NCI-H748 (cell line): ENCODE results near the gene MTMR1.

Source experiments
- DNase-seq: peaks from one replicate; lab custom pipeline; 2025; ENCODE audit not compliant: unreplicated experiment; lab: John Stamatoyannopoulos, UW

MTMR1 gene

DNA sequence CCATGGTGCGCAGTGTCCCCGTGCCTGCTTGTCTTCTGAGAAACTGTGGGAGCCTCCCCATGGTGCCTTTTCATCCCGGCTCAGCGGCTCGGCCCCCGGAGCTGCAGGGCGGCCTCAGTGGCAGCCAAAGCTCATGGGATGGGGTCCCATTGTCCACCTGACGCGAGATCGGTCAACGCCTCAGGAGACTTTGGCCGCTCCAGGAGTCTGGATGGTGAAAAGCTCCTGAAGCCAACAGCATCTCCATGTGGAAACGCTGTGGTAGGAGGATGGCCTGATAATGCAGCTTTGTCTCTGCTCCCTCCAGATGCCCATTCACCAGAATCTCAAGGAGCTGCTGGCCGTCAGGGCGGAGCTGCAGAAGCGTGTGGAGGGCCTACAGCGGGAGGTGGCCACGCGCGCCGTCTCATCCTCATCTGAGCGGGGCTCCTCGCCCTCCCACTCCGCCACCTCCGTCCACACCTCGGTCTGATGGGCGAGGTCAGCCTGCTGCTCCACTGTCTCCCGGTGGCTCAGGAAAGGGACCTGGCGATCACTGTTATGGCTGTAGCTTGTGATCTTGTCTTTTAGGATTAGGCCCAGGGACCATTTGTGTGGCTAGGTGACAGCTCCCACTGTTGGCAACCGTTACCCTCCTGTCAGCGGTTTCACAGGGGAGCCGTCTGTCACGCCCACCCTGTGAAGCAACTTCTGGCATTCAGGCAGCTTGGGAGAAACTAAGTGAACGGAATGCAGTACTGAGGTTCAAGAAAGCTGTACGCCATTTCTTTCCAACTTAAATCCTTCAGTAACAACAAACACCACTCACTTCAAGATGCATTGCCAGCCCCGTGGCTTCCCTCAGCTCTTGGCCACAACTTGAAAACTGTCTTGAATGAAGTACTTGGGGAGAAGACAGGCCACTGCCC is 69.3 kb downstream of the MTMR1 start:
- DNase-seq: no peak

DNA sequence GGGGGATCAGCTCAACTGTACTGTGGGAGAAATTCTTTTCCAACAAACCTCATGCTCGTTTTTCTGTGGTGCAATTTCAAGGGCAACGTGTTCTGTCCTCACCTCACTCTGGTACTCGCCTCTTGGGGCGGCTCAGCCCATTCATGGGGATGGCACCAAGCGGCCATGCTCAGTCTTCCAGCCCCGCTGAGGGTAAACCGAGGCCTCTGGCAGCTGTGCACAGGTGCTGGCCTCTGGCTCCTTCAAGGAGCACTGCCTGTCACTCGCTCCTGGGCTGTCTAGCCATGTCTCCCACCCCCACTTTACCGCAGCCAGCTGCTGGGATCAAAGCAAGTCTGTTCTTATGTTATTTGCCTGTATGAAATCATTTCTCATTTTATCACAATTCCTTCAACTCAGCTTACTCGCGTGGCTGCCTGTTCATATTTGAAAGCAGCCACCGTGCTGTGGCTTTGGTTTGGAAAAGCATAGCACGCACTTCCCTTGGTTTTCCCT is 70.2 kb downstream of the MTMR1 start:
- no peak for DNase-seq

DNA sequence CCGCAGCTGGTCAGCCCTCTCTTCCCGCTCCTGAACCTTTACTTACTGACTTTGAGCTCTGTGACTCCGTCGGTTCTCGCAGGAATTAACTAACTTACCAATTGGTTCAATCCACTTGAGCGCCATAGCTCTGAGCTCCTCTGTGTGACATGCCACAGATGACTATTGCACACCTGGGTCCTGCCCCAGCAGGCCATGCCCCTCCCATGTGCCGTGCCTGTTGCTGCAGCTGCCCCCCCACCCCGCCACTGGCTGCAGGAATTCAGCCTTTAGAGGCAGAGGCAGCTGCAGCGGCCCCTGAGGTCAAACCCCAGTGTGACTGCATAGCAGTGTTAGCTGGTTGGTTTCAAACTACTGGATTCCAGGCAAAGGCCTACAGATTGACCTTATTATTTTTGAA is 70.6 kb downstream of the MTMR1 start:
- no peak for DNase-seq

DNA sequence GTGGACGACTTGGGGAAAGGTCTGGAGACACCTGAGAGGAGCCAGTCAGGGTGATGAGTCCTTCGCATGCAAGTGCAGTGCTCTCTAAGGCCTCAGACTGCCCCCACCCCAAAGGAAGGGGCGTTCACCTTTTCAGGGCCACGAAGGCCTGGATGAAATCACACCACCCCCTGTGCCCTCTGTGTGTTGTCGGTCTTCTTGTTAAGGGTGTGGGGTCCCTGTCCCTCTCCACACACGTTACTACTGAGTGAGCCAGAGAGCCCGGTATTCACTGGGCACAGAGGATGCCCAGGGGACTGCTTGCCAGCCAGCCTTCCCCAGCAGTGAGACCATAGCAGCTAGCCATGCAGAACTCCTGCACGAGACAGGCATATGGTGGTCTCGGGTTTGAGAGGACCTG is 72.0 kb downstream of the MTMR1 start:
- no peak for DNase-seq

DNA sequence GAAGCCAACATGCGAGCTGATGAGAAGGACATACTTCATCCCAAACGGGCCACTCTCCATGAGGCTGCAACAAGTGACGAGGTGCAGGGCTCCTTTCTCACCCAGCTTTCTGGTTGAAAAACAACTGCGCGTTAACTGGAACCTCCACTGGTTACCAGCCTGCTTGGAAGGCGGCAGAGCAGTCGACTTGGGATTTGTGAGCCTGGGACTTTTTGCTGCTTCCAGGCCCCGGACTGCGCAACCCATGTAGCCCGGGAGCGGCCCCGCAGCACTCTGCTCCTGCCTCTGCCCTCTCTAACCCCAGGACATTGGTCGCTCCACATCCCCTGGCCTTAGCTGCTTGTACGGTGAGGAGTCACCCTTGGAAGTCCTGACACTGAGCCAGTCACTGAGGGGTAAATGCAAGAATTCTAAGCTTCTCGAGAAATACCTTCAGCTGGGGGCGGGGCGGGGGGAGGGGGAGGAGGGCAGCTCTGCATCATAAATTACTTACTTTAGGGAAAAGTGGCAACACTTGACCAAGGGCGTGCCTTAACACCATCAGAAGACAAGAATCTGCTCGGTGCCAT is 72.7 kb downstream of the MTMR1 start:
- no peak for DNase-seq

DNA sequence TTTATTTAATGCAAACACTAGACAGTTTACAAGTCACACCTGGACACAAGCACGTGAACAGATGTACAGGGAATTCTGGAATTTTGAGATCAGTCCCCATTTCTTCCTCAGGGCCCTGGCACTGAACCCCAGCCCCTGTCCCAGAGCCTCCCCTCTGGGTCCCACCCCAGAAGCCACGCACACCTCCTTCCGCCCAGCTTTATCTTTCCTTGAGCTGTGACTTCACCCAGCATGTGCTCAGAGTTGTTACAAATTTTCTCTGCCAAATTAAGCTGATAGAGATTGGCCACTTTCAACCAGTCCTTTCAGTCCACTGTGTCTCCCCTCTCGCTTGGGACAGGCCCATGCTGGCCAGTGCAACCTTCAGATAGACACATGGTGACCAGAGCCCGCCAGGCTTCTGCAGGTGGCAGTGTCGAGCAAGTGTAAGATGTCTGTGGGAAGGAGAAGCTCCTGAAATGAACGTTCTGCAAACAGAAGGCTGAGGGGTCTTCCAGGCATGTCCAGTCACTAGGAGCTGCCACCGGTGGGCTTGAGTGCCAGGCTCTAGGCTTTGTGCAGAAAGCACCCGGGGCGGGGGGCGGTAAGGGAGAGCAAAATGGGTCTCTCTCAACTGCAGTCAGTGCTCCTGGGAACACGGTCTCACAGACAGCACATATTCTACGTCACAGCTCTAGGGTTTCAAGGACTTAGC is 73.3 kb downstream of the MTMR1 start:
- no peak for DNase-seq

DNA sequence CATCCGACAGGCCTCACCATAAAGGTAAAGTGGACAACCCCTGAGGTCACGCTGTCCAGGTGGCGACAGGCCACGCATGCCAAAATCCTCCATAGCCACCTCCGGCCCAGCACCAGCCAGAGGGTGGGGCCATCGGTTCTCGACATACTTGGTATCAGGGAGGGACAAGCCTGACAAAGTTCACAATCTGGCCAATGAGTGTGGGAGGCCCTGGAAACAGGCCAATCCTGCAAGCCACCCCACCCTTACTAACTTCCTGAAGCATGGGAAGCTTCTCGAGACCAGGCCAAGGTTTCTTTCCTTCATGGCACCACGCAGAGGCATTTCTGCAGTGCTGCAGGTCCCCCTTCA is 73.8 kb downstream of the MTMR1 start:
- DNase-seq: no peak

DNA sequence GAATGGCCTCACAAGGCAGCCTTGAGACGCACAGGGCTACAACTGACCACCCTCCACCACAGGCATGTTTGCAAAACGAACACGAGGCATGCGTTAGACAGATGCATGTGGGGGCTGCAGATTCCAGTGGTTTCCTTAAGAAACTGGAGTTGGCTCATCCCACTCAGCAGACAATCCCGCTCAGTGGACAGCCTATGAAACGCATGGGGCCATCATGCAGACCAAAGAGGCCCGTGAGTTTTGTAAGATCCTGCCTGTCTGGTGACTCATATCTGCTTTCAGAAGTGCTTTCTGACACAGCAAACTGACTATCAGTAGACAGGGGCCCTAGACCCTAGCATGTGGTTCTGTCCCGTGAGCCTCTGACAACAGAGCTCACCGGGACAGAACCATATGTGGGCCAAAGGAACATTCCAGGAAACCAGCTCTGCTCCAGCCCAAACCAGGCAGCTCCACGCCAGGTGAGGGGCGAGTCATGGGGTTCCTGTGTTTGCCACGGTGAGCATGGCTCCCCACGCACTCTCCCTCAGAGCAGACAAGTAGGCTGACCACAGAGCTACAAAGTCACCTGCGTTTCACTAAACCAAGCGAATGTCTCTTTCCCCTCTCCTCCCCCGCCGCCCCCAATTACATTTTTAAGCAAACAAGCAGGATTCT is 74.4 kb downstream of the MTMR1 start:
- no peak for DNase-seq

DNA sequence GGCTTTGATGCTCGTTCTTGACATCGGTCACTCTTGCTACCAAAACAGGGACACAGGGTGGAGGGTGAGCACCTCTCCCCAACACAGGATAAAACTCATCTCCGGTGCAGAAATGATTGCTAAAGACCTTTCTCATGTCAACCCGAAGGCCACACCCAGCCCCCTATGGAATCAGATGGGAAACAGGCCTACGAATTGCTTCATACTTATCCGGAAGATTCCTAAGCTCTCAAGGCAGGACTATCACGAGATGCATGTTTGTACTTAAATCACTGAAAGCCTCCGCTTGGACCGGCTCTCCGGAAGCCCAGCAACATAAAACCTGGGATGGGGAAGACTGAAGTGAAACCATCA is 74.9 kb downstream of the MTMR1 start:
- DNase-seq: no peak

DNA sequence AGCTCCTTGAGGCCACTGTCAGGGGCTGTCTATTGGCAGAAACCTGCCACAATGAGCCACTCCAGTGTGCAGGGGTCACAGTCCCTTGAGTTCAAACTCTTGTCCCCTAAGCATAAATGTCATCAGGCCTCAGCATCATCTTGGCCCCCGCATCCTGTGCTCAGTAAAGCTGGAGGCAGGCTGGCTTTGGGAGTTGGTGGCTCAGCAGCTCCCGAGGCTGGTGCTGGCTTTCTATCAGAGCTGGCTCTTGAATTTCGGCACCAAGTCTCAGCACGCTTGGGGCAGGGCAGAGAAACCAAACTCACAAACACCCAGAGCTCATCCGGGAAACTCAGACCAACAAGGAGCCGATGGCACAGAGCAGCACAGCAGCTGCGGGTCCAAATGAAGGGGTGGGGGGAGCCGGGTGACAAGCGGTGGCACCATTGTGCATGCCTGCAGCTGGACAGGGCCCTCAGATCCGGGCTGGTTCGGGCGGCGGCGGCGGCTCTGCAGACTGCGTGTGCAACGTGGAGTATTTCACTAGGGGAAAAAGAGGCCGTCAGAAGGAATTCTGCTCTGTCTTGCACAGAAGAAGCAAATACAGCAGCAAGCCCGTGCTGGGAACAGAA is 75.5 kb downstream of the MTMR1 start:
- DNase-seq: no peak

DNA sequence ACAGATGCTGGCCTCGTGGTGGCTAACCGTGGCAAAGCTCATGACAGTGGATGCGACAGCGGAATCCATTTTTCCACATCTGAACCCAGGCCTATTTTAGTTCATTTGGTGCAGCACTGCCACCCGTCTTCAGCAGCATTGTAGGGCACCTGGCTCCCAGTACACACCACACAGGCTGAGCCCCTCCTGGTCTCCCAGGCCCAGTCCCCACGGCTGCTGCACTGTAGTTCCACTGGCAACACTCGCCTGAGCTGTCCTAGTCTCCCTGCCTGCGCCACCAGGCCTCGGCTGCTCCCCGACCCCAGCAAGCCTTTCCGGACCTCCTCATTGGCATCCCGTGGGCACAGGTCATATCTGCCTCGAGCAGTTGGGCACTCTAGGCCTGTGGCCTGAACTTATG is 76.2 kb downstream of the MTMR1 start:
- DNase-seq: no peak

DNA sequence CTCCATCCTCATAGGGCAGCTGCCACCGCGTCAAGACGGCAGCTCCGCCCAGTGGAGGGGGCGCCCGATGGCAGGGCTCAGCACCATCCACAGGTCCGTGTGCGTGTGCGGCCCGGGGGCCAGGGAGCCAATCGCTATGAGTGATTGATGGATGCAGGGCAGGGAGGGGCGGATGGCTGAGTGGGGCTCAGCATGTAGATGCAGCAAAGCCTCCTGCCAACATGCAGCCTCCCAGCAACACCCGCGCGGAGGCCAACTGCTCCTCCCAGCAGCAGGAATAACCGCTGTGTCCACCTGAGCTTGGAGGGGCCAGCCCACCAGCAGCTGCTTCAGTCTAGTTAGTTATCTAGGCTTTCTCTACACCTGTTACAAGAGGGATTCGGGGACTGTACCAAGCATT is 77.4 kb downstream of the MTMR1 start:
- DNase-seq: peak; percentile 67

DNA sequence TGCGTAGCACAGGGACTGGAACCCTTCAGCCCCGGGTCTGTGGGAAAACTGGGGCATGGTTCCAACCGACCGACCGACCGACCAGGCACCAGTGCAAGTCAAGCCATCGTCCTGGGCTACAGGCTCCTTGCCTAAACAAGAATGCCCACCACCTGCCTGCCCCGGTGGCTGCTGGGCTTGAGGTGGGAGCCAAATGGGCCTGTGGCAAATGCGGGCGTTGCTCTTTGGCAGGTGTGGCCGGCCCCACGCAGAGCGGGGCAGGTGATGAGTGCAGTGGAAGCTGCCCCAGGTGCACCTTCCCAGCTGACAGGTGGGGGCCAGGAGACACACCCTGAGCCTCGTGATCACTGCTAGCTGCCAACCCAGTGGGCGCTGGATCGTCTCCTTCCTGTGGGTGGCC is 77.9 kb downstream of the MTMR1 start:
- peak; percentile 77 for DNase-seq

DNA sequence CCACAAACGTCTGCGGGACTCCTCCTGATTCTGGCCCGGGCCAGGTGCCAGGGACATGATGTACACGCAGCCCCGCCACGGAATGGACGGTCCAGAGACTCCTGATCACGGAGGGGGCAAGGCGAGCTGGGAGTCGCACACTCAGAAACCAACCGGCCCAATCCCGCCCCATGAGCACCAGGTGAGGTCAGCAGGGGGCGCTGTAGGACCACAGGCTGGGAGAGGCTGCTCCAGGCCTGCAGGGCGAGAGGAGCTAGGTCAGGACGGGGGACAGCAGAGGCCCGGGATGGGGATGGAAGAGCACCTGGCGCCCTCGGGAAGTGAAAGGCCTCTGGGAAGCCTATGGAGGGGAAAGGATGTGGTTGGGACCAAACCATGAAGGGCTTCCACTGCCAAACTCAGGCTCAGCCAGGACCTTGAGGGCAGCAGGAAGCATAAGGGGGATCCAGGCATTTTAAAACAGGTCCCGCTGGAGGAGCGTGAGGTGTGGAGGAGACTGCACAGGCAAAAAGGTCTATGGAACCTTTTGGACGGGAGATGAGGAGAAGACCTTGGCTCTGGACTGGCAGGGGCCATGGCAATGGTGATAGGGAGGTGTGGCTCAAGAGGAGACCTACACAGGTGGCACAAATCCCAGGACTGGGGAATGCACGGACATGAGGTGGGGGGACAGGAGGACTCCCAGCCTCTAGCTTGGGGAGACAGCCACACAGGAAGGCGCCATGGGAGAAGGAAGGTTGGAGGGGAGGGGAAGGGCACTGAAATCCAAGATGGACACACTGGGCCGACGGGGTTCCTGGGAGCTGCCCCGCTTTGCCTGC is 79.2 kb downstream of the MTMR1 start:
- DNase-seq: peak; percentile 73

DNA sequence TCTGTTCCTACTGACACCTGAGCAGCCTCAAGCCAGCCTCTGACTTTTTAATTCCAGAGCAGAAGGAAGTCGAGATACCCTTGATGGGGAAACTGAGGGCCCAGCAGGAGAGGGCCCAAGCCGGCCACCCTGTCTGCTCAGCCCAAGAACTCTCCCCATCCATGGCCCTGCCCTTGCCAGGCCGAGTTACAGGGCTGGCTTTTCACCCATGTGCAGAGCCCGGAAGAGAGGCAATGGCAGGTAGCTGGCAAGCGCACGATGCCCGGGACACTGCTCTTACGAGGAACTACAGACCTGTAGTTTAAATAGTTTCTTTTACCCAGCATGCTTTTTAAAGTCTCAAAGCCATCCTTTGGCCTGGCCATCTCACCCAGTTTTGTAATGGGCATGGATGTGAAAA is 79.9 kb downstream of the MTMR1 start:
- no peak for DNase-seq

DNA sequence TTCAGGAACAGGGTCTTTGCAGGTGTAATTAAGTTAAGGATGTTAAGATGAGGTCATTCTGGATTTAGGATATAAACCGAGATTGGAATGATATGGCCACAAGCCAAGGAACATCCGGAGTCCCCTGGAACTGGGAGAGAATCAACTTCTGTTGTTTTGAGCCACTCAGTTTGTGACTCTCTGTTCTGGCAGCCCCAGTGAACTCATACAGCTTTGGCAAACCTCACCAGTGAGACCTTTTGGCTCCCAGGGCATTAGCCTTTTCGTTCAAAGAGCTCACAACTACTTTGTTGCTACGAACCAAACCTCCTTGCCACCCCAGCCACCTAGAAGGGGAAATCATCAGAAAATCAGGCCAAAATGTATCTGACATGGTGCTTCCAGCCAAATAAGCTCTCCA is 80.4 kb downstream of the MTMR1 start:
- no peak for DNase-seq

DNA sequence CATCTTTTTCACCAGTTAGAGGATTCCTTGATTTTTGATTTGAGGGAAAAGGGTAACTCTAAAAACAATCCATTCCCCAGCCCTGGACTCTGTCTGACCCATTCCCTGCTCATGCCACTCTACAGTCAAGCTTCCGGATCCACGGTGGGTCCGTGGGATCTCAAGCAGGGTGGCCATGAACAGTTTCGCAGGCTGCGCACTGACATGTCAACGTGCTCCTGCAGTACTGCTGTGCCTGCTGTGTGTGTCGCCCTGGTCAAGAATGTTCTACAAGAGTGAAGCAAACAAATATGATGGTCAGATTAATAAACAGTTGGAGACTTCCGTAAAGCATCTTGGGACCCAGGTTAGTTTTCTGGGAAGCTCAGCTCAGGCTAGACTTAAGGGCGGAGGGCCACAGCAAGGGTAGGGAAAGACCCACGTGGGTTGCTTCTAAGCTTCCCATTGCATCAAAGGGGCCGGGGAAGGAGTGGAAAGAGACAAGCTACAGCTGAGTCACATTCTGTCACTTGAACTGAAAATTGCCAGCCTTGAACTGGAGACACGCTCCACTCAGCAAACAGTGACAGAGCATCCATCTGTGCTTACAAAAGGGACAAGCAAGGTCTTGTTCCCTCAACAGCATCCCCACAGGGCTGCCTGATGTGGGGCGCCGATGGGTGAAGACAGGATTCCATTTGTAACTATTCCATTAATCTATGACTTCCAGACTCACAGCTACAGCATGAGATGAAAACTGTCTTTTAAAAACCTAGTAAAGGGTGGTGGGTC is 81.8 kb downstream of the MTMR1 start:
- DNase-seq: no peak

DNA sequence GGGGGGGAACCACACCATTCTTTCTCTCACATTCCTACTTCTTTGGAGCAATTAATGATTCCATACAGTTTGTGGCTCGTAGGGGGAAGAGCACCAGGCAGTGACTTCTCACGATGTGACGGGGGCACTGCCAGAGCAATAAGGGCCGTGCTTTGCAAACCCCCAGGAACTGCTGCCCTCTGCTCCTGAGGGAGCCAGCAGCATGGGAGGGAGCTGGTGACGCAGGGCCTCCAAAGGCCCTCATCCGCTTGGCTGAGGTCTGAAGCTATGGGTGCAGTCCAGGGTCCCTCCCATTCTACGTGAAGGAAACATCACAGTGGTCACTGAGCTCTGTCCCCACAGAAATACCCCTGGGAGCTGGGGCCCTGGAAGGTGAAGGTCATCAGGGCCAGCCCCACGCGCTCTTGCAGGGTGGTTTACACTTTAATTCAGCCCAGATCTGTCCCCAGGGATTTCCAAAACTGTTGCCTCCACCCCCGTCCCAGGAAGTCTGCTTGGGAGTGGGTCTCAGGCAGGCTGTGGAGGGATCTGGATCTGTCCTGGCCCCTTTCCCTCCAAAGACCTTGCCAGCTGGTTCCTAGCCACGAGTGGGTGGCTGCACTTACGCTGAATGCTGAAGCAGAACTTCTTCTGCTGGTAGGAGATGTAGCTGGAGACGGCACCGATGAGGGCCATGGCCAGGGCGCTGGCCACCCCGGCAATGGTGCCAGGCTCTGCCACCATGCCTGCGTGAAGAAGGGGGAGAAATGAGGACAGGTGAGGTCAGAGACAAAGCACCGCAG is 82.6 kb downstream of the MTMR1 start:
- DNase-seq: no peak
